ENCODE results near the gene ZBTB3. TPM values are rescaled to one million over a fixed set of nuclear protein-coding genes. Genes with fewer than 3 reads are reported as not detected.
A peak's percentile ranks its signal among the peaks of the same experiment; 100 is the strongest.

The ZBTB3 gene
- total and polyA plus RNA-seq, 9 of the 15 experiments (the other 6 are each of a cell fraction or from before 2014, with no cell fraction given) = 1.9 to 10.0 (median 4.9) TPM

- TF ChIP-seq DACH1 (IDR thresholded peaks at IDR 0.05; ENCODE audit: partially characterized antibody) = no peak
- TF ChIP-seq EHMT2 (IDR thresholded peaks at IDR 0.05) = no peak
- peak; percentile 39; the same call in 1 of the 2 replicates for TF ChIP-seq CEBPG (CRISPR knock-in tag; IDR thresholded peaks at IDR 0.05)
- TF ChIP-seq CEBPG (tag; conservative IDR thresholded peaks at IDR 0.05 in 1 of 2, IDR thresholded peaks at IDR 0.05 in 1 of 2) = no peak
- TF ChIP-seq ELK1 (CRISPR knock-in tag; IDR thresholded peaks at IDR 0.05) = no peak
- peak; percentile 80; the same call in 1 of the 2 replicates for TF ChIP-seq PHF8 (IDR thresholded peaks at IDR 0.05; ENCODE audit: borderline replicate concordance, low read length)
- TF ChIP-seq ZNF239 (CRISPR knock-in tag; IDR thresholded peaks at IDR 0.05) = no peak
- TF ChIP-seq SAP30 (IDR thresholded peaks at IDR 0.05; ENCODE audit: borderline replicate concordance, insufficient read depth, low read depth, low read length, poor library complexity, severe bottlenecking) = no peak
- peak; percentile 84 for TF ChIP-seq CHD4 (IDR thresholded peaks at IDR 0.05; ENCODE audit: insufficient read depth, insufficient replicate concordance, low read depth, low read length, poor library complexity, severe bottlenecking)
- TF ChIP-seq FOXA3 (CRISPR knock-in tag; conservative IDR thresholded peaks at IDR 0.05 in 1 of 2, IDR thresholded peaks at IDR 0.05 in 1 of 2) = 0 out of 4 replicates have a peak, but pooled peaks of 1 of the 2 experiments have one; percentile 53
- TF ChIP-seq SAFB (IDR thresholded peaks at IDR 0.05; ENCODE audit: borderline replicate concordance, low read depth, low read length) = peak; percentile 75; the same call in 1 of the 2 replicates
- peak; percentile 37; the same call in 1 of the 2 replicates for TF ChIP-seq RNF2 (IDR thresholded peaks at IDR 0.05)
- TF ChIP-seq ZBTB17 (CRISPR knock-in tag; IDR thresholded peaks at IDR 0.05) = no peak
- TF ChIP-seq NR2C1 (IDR thresholded peaks at IDR 0.05) = peak; percentile 98
- TF ChIP-seq NR2C1 (tag; IDR thresholded peaks at IDR 0.05) = peak; percentile 98
- TF ChIP-seq TAF15 (IDR thresholded peaks at IDR 0.05; ENCODE audit: low read depth, low read length) = no peak
- peak; percentile 44 for TF ChIP-seq KDM5B (IDR thresholded peaks at IDR 0.05; ENCODE audit: insufficient replicate concordance, low read depth, low read length)
- TF ChIP-seq ETS1 (conservative IDR thresholded peaks at IDR 0.05; ENCODE audit: control insufficient read depth, low read depth, low read length) = peak; percentile 63; the same call in 1 of the 2 replicates
- TF ChIP-seq ZNF764 (CRISPR knock-in tag; IDR thresholded peaks at IDR 0.05; ENCODE audit: low read depth) = no peak
- no peak for TF ChIP-seq POU5F1 (IDR thresholded peaks at IDR 0.05; ENCODE audit: borderline replicate concordance, low read depth, low read length, partially characterized antibody)
- TF ChIP-seq CTBP1 (IDR thresholded peaks at IDR 0.05; ENCODE audit: borderline replicate concordance) = peak; percentile 87
- no peak for TF ChIP-seq ATF2 (CRISPR knock-in tag; IDR thresholded peaks at IDR 0.05)
- no peak for TF ChIP-seq SMARCE1 (IDR thresholded peaks at IDR 0.05)
- 0 out of 2 replicates have a peak, but pooled peaks have one; percentile 9 for TF ChIP-seq E2F3 (CRISPR knock-in tag; IDR thresholded peaks at IDR 0.05)
- no peak for TF ChIP-seq NCOA6 (IDR thresholded peaks at IDR 0.05)
These were observed 17.4 kb upstream of the ZBTB3 start, which contains the start of gene TAF6L (continued) for GRCh38 chr11:62771144-62772021.

Data from K562 (cell line).